ENCODE results near the gene TMCC2.

Gene TMCC2

DNA sequence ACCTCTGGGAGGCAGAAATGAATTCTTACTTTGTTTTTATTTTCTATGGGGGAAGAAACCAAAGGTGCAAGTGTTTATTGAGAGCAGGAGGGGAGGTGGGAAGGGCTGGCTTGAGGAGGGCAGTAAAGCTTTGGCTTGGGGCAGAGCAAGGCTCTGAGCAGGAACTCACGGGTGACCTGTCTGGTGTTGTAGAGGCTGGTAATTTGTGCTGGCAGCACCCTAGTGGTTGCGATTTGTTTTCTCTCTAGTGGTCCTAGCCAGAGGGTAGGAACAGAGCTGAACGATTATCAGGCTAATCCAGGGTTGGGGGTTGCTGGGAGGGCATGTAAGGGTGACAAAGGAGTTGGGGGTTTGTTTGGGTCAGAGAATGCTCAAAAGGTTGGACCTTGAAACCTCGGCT is 16.6 kb downstream of the TMCC2 start:
- DNase-seq (ENCODE audit: low read depth), result no peak
- TF ChIP-seq, protein P1, sequence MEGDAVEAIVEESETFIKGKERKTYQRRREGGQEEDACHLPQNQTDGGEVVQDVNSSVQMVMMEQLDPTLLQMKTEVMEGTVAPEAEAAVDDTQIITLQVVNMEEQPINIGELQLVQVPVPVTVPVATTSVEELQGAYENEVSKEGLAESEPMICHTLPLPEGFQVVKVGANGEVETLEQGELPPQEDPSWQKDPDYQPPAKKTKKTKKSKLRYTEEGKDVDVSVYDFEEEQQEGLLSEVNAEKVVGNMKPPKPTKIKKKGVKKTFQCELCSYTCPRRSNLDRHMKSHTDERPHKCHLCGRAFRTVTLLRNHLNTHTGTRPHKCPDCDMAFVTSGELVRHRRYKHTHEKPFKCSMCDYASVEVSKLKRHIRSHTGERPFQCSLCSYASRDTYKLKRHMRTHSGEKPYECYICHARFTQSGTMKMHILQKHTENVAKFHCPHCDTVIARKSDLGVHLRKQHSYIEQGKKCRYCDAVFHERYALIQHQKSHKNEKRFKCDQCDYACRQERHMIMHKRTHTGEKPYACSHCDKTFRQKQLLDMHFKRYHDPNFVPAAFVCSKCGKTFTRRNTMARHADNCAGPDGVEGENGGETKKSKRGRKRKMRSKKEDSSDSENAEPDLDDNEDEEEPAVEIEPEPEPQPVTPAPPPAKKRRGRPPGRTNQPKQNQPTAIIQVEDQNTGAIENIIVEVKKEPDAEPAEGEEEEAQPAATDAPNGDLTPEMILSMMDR (IDR thresholded peaks at IDR 0.05; ENCODE audit: insufficient read depth, low read depth, low read length, missing control alignments), result no peak
- no peak overlapping the region for H3K4me3 ChIP-seq (ENCODE audit: low read length)

DNA sequence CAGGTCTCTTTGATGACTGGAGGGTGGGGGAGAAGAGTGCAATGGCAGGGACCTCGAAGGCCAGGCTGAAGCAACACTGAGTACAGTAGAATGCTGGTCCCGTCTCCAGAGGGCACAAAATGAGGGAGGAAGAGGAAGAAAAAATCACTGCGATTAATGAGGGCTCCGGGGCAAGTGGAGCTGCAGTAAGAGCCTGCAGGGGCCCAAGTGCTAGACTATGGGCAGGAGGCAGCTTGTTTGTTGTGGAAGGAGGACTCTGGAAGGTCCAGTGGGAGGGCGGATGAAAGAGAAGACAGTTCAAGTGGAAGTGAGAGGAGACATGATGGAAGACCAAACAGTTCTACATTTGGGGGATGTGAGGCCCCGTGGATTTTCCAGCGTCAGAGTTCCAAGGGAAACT is 17.4 kb downstream of the TMCC2 start:
- H3K4me3 ChIP-seq (ENCODE audit: low read length), result no peak overlapping the region
- TF ChIP-seq, protein P1 (IDR thresholded peaks at IDR 0.05; ENCODE audit: insufficient read depth, low read depth, low read length, missing control alignments), result no peak
- no peak for DNase-seq (ENCODE audit: low read depth)

DNA sequence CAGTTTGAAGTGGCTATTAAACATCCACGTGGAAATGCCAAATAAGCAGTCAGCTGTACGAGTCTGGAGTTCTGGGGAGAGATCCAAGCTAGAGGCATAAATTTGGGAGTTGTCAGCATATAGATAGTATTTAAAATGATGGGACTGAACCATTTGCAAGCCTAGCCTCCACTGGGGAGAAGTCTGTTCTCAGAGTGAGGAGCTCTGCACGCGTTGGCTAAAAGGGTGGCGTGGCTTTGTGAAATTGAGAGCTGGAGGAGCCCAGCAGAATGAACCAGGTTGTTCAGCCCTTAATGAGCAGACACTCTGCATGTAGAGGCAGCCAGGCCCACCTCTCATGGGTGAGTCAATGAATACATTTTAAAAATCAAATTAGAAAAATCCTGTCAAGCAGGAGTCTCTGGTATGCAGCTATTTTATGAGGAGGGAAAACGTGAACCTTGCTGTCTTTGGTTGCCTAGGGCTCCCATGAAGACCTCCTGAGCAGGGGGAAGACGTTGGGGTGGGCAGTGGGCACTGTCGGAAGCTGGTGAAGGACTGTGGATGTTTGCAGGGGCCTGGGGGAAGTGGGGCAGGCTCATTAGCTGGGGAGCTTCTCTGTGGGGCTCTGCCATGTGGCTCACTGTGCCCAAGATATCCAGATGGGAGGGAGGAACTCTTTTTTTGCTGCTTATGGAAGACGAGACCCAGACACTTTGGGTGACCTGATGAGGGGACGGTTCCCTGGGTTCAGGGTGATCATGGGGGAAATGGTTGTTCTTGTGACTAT is 18.8 kb downstream of the TMCC2 start:
- no peak for DNase-seq (ENCODE audit: low read depth)
- TF ChIP-seq, protein P1 (IDR thresholded peaks at IDR 0.05; ENCODE audit: insufficient read depth, low read depth, low read length, missing control alignments), result no peak
- H3K4me3 ChIP-seq (ENCODE audit: low read length), result no peak overlapping the region

DNA sequence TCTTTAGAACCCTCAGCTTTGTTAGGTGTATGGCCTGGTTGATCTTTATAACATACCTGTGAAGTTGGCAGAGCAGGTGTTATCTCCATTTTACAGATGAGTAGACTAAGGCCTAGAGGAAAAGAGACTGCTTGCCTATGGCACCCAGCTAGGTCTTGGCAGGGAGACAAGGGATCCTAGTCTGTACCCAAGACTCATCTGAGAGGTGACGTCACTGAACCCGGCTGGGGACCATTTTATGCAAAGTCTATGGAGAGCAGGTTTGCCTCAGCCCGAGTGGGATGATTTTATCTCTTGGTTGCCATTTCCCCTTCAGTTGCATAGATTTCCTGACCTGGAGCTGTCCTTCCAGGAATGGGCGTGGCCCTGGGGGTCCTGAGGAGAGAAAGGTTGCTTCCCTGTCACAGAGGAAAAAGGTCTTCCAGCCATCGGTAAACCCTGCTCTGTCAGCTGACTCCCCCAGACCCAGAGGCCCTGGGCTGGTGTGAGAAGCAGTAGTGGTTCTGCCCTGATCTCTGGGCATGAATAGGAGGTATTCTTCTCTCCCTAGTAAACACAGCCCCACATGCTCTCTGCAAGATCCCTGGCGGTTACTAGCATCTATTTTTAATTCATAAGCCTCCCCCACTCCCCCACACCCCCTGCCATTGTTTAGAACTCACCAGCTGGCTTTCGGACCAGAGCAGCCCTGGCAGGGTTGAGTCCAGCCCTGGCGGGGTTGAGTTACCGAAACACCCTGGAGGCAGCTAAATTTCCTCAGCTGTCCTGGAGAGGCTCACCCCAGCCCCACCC is 19.6 kb downstream of the TMCC2 start:
- H3K4me3 ChIP-seq (ENCODE audit: low read length), result no peak overlapping the region
- TF ChIP-seq, protein P1 (IDR thresholded peaks at IDR 0.05; ENCODE audit: insufficient read depth, low read depth, low read length, missing control alignments), result no peak
- DNase-seq (ENCODE audit: low read depth), result no peak

DNA sequence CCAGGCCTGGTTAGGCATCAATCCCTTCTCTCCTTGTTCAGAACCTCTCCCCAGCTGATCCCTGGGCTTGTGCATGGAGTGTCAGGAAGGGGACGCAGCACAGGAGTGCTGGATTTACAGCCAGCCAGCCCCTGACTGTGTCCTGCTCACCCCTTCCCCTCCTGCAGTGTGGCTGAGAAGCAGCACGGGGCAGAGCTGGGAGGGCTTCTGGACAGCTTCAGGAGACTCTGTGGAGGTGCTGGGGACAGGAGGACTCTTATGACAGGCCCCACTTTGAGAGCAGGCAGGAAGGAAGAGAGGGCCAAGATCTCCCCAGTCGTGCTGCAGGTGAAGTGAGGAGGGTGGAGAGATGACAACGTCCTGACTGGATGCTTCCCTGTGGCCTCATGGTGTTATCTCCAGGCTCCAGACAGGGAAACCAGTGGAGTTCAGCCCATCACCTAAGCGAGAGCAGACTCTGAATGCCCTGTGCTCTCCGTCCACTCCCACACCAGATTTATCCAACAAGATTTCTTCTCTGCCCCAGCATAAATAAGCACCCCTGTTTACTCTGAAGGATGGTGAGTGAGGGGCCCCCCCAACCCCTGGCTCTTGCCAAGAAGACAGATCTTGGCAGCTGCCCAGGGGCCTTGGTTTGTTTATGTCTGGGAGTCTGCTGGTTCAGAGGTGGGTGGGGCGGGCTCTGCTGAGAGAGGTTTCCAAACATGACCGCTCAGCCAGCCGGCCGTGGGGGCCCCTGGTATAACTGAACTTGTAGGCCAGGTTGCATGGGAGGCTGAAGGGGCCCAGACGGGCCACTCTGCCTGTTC is 21.3 kb downstream of the TMCC2 start:
- DNase-seq (ENCODE audit: low read depth), result no peak

DNA sequence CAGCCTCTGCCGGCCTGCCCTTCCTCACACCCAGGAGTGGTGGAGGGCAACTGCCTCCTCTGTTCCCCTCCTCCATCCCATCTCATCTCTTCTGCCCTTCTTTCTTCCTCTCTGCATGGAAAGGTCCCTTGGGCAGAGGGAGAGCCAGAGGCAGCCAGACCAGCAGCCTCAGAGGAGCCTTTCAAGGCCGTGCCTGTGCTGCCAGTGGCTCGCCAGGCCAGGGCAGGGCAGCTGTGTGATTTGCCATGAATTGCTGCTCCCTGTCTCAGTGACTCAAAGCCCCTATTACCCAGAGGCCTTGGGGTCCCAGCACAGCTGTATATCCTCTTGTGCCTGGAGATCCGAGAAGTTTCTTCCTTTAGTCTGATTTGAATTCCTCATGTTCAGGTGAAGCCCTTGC is 21.9 kb downstream of the TMCC2 start:
- no peak overlapping the region for H3K4me3 ChIP-seq (ENCODE audit: low read length)
- no peak for DNase-seq (ENCODE audit: low read depth)
- TF ChIP-seq, protein P1 (IDR thresholded peaks at IDR 0.05; ENCODE audit: insufficient read depth, low read depth, low read length, missing control alignments), result no peak

More for the DNA sequence above, 21.3 kb downstream of the TMCC2 start:
- no peak overlapping the region for H3K4me3 ChIP-seq (ENCODE audit: low read length)
- TF ChIP-seq, protein P1 (IDR thresholded peaks at IDR 0.05; ENCODE audit: insufficient read depth, low read depth, low read length, missing control alignments), result no peak

All from epithelial cell of esophagus (primary cell).